ENCODE measurements around the gene COPE.
"Not testable (repeated sequence)": the region's sequence is repeated elsewhere in the genome, so short reads cannot be mapped to it uniquely, and the experiment has no call there.

The COPE gene

DNA sequence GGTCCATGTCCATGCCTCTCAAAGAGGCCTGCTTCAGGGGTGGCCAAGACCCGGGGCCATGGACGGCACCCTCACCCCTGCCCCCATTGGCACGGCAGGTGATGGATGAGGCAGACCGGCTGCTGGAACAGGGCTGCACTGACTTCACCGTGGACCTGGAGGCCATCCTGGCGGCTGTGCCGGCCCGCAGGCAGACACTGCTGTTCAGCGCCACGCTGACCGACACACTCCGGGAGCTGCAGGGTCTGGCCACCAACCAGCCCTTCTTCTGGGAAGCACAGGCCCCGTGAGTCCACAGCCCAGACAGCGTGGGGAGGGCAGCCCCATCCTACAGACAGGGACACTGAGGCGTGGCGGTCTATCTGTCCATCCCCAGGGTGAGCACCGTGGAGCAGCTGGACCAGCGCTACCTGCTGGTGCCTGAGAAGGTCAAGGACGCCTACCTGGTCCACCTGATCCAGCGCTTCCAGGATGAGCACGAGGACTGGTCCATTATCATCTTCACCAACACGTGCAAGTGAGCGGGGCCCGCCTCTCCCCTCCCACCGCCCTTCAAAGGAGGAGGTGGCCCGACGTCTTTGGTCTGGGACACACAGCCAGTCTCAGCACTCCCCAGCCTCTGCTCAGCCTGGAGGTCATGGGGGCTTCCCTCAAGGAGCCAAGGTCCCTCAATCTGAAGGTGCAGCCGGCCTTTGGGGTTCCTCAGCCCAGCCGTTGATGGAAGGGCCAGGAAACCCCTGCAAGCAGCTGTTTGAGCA, 3.2 kb upstream of the COPE start:
- Histone ChIP-seq H2AFZ (ENCODE audit: low read length, unreplicated experiment) (no peak overlapping the region), H3K79me2 (ENCODE audit: control insufficient read depth, insufficient read depth, low read length, unreplicated experiment) (peaks cover 29% of the 10 kb centered on the region), H3K4me3 (ENCODE audit: low read depth, low read length) (no peak overlapping the region), H3K36me3 (ENCODE audit: insufficient read depth, low read length) (no peaks in the 10 kb centered on the region), H3K4me1 (ENCODE audit: control insufficient read depth, insufficient read depth, low read length, unreplicated experiment) (peaks cover 5% of the 10 kb centered on the region), H3K27ac (ENCODE audit: low read depth, low read length) (no peak overlapping the region), H3K27me3 (ENCODE audit: insufficient read depth, low read length) (no peaks in the 10 kb centered on the region)

DNA sequence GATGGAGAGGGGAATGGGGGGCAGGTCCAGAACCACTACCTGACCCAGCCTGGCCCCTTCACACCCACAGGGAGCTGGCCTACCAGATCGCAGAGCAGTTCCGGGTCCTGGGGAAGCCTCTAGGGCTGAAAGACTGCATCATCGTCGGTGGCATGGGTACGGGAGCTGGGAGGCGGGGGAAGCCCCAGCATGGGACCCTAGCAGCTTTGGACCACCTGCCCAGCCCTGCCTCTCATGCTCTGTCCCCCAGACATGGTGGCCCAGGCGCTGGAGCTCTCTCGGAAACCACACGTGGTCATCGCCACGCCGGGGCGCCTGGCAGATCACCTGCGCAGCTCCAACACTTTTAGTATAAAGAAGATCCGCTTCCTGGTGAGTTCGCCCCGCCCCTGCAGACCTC, 2.4 kb upstream of the COPE start:
- Histone ChIP-seq H3K79me2 (ENCODE audit: control insufficient read depth, insufficient read depth, low read length, unreplicated experiment) (peaks cover 35% of the 10 kb centered on the region), H3K27me3 (ENCODE audit: insufficient read depth, low read length) (no peaks in the 10 kb centered on the region), H3K4me1 (ENCODE audit: control insufficient read depth, insufficient read depth, low read length, unreplicated experiment) (peaks cover 5% of the 10 kb centered on the region), H3K36me3 (ENCODE audit: insufficient read depth, low read length) (no peaks in the 10 kb centered on the region), H2AFZ (ENCODE audit: low read length, unreplicated experiment) (no peak overlapping the region), H3K4me3 (ENCODE audit: low read depth, low read length) (no peak overlapping the region), H3K27ac (ENCODE audit: low read depth, low read length) (no peak overlapping the region)

DNA sequence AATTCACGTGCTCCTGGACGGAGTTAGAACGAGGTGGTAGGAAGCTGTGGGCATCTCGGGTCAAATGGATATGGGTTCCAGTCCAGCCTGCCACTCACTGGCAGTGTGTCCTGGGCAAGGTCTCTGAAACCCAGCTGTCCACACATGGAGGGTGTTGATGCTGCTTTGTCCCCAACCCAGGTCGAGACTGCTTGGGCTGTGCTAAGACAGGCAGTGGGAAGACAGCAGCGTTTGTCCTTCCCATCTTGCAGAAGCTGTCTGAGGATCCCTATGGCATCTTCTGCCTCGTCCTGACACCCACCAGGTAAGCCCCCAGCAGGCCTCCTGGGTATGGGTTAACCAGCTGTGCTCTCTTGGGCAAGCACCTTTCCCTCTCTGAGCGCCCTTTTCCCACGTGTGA, 1.2 kb upstream of the COPE start:
- Histone ChIP-seq H2AFZ (ENCODE audit: low read length, unreplicated experiment) (no peak overlapping the region), H3K4me1 (ENCODE audit: control insufficient read depth, insufficient read depth, low read length, unreplicated experiment) (peaks cover 5% of the 10 kb centered on the region), H3K4me3 (ENCODE audit: low read depth, low read length) (peak overlapping the region; percentile 95), H3K27ac (ENCODE audit: low read depth, low read length) (no peak overlapping the region), H3K36me3 (ENCODE audit: insufficient read depth, low read length) (no peaks in the 10 kb centered on the region), H3K27me3 (ENCODE audit: insufficient read depth, low read length) (no peaks in the 10 kb centered on the region), H3K79me2 (ENCODE audit: control insufficient read depth, insufficient read depth, low read length, unreplicated experiment) (peaks cover 46% of the 10 kb centered on the region)

DNA sequence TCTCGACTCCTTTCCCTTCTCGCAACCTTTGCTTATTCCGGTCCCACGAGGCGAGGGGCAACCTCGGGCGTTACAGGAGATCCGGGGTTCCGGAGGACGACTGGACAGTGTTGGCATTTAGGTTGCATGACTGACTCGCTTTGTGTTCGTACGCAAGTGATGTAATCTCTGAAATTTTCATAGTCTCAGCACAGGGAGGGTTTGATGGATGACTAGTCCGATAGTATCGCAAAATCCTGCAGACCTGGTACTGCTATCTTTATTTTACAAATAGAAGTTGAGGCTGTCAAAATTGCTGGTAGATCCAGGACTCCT, 670 bp upstream of the COPE start:
- no peaks in the 10 kb centered on the region for H3K36me3 ChIP-seq (ENCODE audit: insufficient read depth, low read length)
- peak overlapping the region; percentile 53; the same call in 1 of the 2 replicates for H3K27ac ChIP-seq (ENCODE audit: low read depth, low read length)
- peak overlapping the region; percentile 95 for H3K4me3 ChIP-seq (ENCODE audit: low read depth, low read length)
- peak overlapping the region; percentile 36 for H2AFZ ChIP-seq (ENCODE audit: low read length, unreplicated experiment)
- peaks cover 51% of the 10 kb centered on the region for H3K79me2 ChIP-seq (ENCODE audit: control insufficient read depth, insufficient read depth, low read length, unreplicated experiment)
- H3K27me3 ChIP-seq (ENCODE audit: insufficient read depth, low read length): no peaks in the 10 kb centered on the region
- peaks cover 5% of the 10 kb centered on the region for H3K4me1 ChIP-seq (ENCODE audit: control insufficient read depth, insufficient read depth, low read length, unreplicated experiment)

DNA sequence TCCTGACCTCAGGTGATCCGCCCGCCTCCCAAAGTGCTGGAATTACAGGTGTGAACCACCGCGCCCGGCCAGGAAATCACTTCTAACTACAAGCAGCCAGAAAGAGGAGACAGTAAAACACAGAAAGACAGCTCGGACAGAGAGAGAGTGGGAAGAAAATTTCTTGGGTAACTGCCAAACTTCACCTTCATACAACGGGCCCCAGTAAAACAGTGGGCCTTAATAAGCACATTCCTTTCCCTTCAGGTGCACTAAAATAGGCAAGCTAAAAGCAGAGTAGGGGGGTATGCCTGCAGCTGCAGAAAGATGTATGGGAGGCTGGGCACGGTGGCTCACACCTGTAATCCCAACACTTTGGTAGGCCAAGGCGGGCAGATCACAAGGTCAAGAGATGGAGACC, 1.6 kb downstream of the COPE start:
- Histone ChIP-seq H3K79me2 (ENCODE audit: control insufficient read depth, insufficient read depth, low read length, unreplicated experiment) (peaks cover 66% of the 10 kb centered on the region), H3K4me3 (ENCODE audit: low read depth, low read length) (peak overlapping the region; percentile 95)
- not testable (repeated sequence) for H3K36me3 ChIP-seq (ENCODE audit: insufficient read depth, low read length); H2AFZ ChIP-seq (ENCODE audit: low read length, unreplicated experiment); H3K27ac ChIP-seq (ENCODE audit: low read depth, low read length); H3K4me1 ChIP-seq (ENCODE audit: control insufficient read depth, insufficient read depth, low read length, unreplicated experiment); H3K27me3 ChIP-seq (ENCODE audit: insufficient read depth, low read length)

DNA sequence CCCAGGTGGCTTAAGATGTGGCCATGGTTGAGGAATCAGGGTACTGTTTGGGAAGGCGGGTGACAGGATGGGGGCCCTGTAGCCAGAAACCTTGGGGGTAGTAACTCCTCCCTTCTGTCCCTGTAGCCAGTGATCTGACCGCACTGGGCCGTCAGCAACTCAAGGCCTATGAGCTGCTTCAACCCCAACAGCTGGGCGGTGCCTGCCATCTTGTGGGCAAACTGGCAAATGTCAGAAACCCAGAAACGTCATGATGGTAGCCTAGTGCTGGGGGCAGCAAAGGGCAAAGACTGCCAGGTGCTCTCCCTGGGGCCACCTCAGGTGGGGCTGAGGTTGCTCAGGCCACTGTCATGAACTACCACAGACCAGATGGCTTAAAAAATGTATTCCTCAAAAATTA, 3.5 kb downstream of the COPE start:
- Histone ChIP-seq H3K4me3 (ENCODE audit: low read depth, low read length) (no peak overlapping the region), H3K79me2 (ENCODE audit: control insufficient read depth, insufficient read depth, low read length, unreplicated experiment) (peaks cover 61% of the 10 kb centered on the region), H3K27me3 (ENCODE audit: insufficient read depth, low read length) (no peaks in the 10 kb centered on the region), H3K4me1 (ENCODE audit: control insufficient read depth, insufficient read depth, low read length, unreplicated experiment) (peaks cover 5% of the 10 kb centered on the region), H3K27ac (ENCODE audit: low read depth, low read length) (no peak overlapping the region), H3K36me3 (ENCODE audit: insufficient read depth, low read length) (no peaks in the 10 kb centered on the region), H2AFZ (ENCODE audit: low read length, unreplicated experiment) (no peak overlapping the region)

DNA sequence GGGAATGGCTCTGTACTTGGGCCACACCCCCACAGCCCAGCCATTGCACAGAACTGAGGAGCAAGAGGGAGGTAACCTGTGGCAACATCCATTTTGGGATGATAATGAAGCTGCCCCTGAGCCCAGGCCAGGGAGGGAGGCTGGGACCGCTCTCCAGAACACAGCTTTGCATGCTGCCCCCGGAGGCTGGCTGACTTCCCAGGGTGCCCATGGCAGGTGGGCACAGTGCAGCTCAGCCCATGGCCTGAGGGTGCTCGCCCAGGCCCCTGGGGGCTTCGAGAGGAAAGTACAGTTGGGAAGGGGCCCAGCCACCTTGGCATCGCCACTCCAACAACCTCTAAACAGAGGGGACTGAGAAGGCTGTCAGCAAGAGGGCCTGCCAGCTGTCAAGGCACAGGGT, 5.7 kb downstream of the COPE start:
- no peaks in the 10 kb centered on the region for H3K27me3 ChIP-seq (ENCODE audit: insufficient read depth, low read length)
- no peak overlapping the region for H3K4me3 ChIP-seq (ENCODE audit: low read depth, low read length)
- H2AFZ ChIP-seq (ENCODE audit: low read length, unreplicated experiment): no peak overlapping the region
- H3K79me2 ChIP-seq (ENCODE audit: control insufficient read depth, insufficient read depth, low read length, unreplicated experiment): peaks cover 46% of the 10 kb centered on the region
- no peaks in the 10 kb centered on the region for H3K36me3 ChIP-seq (ENCODE audit: insufficient read depth, low read length)
- no peak overlapping the region for H3K27ac ChIP-seq (ENCODE audit: low read depth, low read length)
- H3K4me1 ChIP-seq (ENCODE audit: control insufficient read depth, insufficient read depth, low read length, unreplicated experiment): no peaks in the 10 kb centered on the region

DNA sequence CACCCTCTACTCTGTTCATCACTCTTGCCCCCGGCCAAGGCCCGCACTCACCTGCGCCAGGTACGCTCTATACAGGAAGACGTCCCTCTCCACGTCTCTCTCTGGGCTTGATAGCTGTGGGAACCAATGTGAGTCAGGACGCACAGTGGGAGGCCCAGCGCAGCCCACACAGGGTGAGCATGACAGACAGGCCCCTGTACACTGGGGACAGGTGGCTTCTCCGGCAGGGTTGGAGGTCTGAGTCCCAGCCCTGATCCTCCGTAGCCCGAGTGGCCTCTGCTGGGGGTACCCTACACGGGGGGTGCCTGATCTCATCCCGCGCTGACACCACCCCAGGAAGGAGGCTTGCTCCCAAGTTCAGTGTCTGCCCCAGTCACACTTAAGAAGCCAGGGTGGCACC, 6.3 kb downstream of the COPE start:
- Histone ChIP-seq H3K4me1 (ENCODE audit: control insufficient read depth, insufficient read depth, low read length, unreplicated experiment) (no peaks in the 10 kb centered on the region), H3K79me2 (ENCODE audit: control insufficient read depth, insufficient read depth, low read length, unreplicated experiment) (peaks cover 42% of the 10 kb centered on the region), H3K36me3 (ENCODE audit: insufficient read depth, low read length) (no peaks in the 10 kb centered on the region)

DNA sequence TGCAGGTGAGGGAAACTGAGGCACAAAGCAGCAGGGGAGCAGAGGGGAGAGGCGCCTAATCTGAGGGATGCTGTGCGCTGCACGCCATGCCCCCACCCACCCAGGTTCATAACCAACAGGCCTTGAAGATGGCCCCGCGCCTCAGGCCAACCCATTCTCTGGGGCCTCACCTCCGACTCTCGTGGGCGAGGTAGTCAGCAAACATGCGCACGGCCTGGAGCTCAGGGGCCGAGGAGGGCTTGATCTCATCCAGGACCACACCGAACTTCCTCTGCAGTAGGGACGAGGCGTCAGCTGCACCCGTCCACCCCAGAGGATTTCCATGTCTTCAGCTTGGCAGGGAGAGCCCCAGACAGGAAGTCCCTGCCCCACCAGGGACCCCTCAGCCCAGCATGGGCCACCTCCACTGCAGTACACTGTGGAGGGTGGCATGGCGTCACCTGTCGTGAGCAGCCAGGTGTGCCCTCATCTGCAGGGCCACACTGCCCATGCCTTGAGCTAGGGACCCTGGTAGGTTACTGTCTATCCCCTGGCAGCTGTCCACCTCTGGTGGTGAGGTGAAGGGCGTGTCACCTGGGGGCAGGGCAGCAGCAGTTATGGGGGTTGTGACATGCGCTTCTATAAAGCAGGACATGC, 8.3 kb downstream of the COPE start:
- no peak overlapping the region for H3K27ac ChIP-seq (ENCODE audit: low read depth, low read length)
- H3K79me2 ChIP-seq (ENCODE audit: control insufficient read depth, insufficient read depth, low read length, unreplicated experiment): peaks cover 25% of the 10 kb centered on the region
- no peak overlapping the region for H3K4me3 ChIP-seq (ENCODE audit: low read depth, low read length)
- no peaks in the 10 kb centered on the region for H3K27me3 ChIP-seq (ENCODE audit: insufficient read depth, low read length)
- no peaks in the 10 kb centered on the region for H3K4me1 ChIP-seq (ENCODE audit: control insufficient read depth, insufficient read depth, low read length, unreplicated experiment)
- H2AFZ ChIP-seq (ENCODE audit: low read length, unreplicated experiment): no peak overlapping the region
- no peaks in the 10 kb centered on the region for H3K36me3 ChIP-seq (ENCODE audit: insufficient read depth, low read length)

More for the DNA sequence above, 6.3 kb downstream of the COPE start:
- Histone ChIP-seq H3K27ac (ENCODE audit: low read depth, low read length) (no peak overlapping the region), H2AFZ (ENCODE audit: low read length, unreplicated experiment) (no peak overlapping the region), H3K27me3 (ENCODE audit: insufficient read depth, low read length) (no peaks in the 10 kb centered on the region), H3K4me3 (ENCODE audit: low read depth, low read length) (no peak overlapping the region)

DNA sequence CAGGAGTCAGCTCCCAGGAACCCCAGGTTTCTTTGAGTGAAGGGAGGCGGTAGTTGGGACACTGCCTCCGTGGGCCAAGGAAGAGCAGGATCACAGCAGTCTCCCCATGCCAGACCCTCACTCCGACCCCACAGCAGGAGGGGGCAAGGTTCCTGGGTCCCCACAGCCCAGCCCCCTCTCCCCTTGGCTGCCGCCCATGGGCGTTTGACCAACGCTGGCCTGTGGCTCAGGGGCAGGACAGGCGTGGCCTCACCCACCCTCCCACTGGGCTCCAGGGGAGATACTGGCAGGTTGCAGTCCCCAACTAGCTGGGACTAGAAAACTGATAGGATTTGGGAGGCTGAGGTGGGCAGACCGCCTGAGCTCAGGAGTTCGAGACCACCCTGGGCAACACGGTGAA, 9.2 kb downstream of the COPE start:
- no peaks in the 10 kb centered on the region for H3K4me1 ChIP-seq (ENCODE audit: control insufficient read depth, insufficient read depth, low read length, unreplicated experiment)
- H3K79me2 ChIP-seq (ENCODE audit: control insufficient read depth, insufficient read depth, low read length, unreplicated experiment): peaks cover 16% of the 10 kb centered on the region
- H3K27me3 ChIP-seq (ENCODE audit: insufficient read depth, low read length): no peaks in the 10 kb centered on the region
- H3K4me3 ChIP-seq (ENCODE audit: low read depth, low read length): no peak overlapping the region
- H3K27ac ChIP-seq (ENCODE audit: low read depth, low read length): no peak overlapping the region
- no peak overlapping the region for H2AFZ ChIP-seq (ENCODE audit: low read length, unreplicated experiment)
- H3K36me3 ChIP-seq (ENCODE audit: insufficient read depth, low read length): no peaks in the 10 kb centered on the region

DNA sequence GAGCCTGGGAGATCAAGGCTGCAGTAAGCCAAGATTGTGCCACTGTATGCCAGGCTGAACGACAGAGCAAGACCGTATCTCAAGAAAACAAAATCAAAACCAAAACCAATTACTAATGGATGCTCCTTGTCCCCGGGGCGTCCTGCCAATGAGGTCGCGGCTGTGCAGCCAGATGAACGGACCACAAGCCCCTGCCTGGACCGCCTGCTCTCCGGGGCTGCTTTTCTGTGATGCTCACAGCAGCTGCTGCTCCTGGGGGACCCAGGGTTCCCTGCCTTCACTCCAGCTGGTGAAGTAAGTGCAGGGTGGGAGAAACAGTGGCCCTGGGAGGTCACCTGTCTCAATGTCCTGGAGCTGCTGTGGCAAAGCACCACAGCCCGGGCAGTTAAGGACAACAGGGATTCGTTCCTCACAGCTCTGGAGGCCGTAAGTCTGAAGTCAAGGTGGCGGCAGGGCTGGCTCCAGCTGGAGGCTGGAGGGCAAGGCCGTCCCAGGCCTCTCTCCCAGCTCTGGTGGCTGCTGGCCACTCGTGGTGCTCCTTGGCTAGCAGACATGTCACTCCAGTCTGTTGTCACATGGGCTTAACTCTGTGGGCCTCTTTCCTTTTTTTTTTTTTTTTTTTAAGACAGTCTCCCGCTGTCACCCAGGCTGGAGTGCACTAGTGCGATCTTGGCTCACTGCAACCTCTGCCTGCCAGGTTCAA, 10.1 kb downstream of the COPE start:
- no peaks in the 10 kb centered on the region for H3K27me3 ChIP-seq (ENCODE audit: insufficient read depth, low read length)
- H3K79me2 ChIP-seq (ENCODE audit: control insufficient read depth, insufficient read depth, low read length, unreplicated experiment): peaks cover 11% of the 10 kb centered on the region
- no peak overlapping the region for H2AFZ ChIP-seq (ENCODE audit: low read length, unreplicated experiment)
- no peaks in the 10 kb centered on the region for H3K36me3 ChIP-seq (ENCODE audit: insufficient read depth, low read length)
- H3K4me3 ChIP-seq (ENCODE audit: low read depth, low read length): no peak overlapping the region
- H3K4me1 ChIP-seq (ENCODE audit: control insufficient read depth, insufficient read depth, low read length, unreplicated experiment): no peaks in the 10 kb centered on the region
- no peak overlapping the region for H3K27ac ChIP-seq (ENCODE audit: low read depth, low read length)

Measured in ACC112 (cell line).